ENCODE measurements around the gene SEPTIN11.

SEPTIN11 gene

DNA sequence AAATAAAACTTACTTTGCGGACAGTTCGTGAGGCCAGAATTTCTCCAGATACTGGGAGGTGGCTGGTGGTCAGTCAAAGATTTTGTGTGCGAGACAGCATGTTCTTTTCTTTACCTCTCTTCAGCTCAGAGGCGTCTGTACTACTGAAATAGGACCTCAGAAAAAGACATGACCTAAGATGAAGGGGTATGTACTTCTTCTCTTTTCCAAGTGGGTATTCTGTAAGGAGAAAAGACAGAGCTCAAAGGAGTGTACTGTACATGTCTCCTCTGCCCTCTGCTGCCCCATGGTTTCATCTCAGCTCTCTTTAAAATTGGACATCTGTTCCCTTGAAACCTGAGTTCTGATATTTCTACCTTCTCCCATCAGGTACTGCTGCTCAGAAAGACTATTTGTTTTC, 38.1 kb downstream of the SEPTIN11 start:
- no peaks in the 10 kb centered on the region for H3K9me3 ChIP-seq (ENCODE audit: control insufficient read depth, low read length)
- no peak overlapping the region for H3K27ac ChIP-seq
- H3K9ac ChIP-seq = no peak overlapping the region
- H3K4me1 ChIP-seq = peaks cover 2% of the 10 kb centered on the region
- no peaks in the 10 kb centered on the region for H3K27me3 ChIP-seq (ENCODE audit: control insufficient read depth, insufficient read depth, low read length)
- no peak overlapping the region for H2AFZ ChIP-seq
- H3K4me2 ChIP-seq (ENCODE audit: low read length) = no peak overlapping the region
- H3K4me3 ChIP-seq (ENCODE audit: low read depth, low read length) = no peak overlapping the region
- TF ChIP-seq, protein P1, sequence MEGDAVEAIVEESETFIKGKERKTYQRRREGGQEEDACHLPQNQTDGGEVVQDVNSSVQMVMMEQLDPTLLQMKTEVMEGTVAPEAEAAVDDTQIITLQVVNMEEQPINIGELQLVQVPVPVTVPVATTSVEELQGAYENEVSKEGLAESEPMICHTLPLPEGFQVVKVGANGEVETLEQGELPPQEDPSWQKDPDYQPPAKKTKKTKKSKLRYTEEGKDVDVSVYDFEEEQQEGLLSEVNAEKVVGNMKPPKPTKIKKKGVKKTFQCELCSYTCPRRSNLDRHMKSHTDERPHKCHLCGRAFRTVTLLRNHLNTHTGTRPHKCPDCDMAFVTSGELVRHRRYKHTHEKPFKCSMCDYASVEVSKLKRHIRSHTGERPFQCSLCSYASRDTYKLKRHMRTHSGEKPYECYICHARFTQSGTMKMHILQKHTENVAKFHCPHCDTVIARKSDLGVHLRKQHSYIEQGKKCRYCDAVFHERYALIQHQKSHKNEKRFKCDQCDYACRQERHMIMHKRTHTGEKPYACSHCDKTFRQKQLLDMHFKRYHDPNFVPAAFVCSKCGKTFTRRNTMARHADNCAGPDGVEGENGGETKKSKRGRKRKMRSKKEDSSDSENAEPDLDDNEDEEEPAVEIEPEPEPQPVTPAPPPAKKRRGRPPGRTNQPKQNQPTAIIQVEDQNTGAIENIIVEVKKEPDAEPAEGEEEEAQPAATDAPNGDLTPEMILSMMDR (IDR thresholded peaks at IDR 0.05) = no peak
- peaks cover 5% of the 10 kb centered on the region for H3K79me2 ChIP-seq
- no peaks in the 10 kb centered on the region for H3K36me3 ChIP-seq (ENCODE audit: control insufficient read depth, insufficient read depth, low read length)

- H3K79me2 ChIP-seq = peaks cover 5% of the 10 kb centered on the region
- H2AFZ ChIP-seq = no peak overlapping the region
- H3K4me1 ChIP-seq = peaks cover 2% of the 10 kb centered on the region
- H3K4me2 ChIP-seq (ENCODE audit: low read length) = peak overlapping the region; percentile 32
- H3K4me3 ChIP-seq (ENCODE audit: low read depth, low read length) = no peak overlapping the region
- no peaks in the 10 kb centered on the region for H3K27me3 ChIP-seq (ENCODE audit: control insufficient read depth, insufficient read depth, low read length)
- no peaks in the 10 kb centered on the region for H3K36me3 ChIP-seq (ENCODE audit: control insufficient read depth, insufficient read depth, low read length)
- H3K27ac ChIP-seq = no peak overlapping the region
- TF ChIP-seq, protein P1 (IDR thresholded peaks at IDR 0.05) = no peak
- H3K9ac ChIP-seq = no peak overlapping the region
- H3K9me3 ChIP-seq (ENCODE audit: control insufficient read depth, low read length) = no peaks in the 10 kb centered on the region
Observed at GRCh38 chr4:76989391-76990061, 40.0 kb downstream of the SEPTIN11 start.

- Histone ChIP-seq H3K27ac (no peak overlapping the region), H3K4me3 (ENCODE audit: low read depth, low read length) (no peak overlapping the region), H3K9me3 (ENCODE audit: control insufficient read depth, low read length) (no peaks in the 10 kb centered on the region), H2AFZ (no peak overlapping the region), H3K4me1 (peaks cover 2% of the 10 kb centered on the region), H3K9ac (no peak overlapping the region), H3K36me3 (ENCODE audit: control insufficient read depth, insufficient read depth, low read length) (no peaks in the 10 kb centered on the region), H3K27me3 (ENCODE audit: control insufficient read depth, insufficient read depth, low read length) (no peaks in the 10 kb centered on the region), H3K4me2 (ENCODE audit: low read length) (no peak overlapping the region), H3K79me2 (peaks cover 4% of the 10 kb centered on the region)
- TF ChIP-seq, protein P1 (IDR thresholded peaks at IDR 0.05) = no peak
Observed at GRCh38 chr4:76990288-76991080, 40.9 kb downstream of the SEPTIN11 start.

DNA sequence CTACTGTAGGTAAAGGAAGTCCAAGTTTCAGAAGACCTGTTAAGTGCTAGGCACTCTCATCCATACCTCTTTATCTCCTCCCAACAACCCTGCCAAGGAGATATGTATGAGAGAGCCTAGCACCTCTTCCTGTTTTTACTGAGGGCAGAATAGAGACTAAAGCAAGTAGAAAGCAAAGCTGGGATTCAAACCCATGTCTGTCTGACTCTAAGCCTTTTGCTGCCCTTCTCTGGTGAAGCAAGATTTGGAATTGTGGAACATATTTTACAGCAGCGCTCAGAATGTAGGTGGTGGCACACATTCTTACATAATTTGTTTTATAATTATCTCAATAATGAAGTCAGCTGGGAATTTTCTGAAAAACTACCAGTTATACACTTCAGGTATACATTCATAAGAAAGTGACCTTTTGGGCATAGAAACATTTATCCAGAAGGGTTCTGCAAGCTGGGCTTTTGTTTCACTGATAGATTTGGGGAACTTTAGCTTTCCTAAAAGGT, 41.7 kb downstream of the SEPTIN11 start:
- no peak overlapping the region for H3K4me2 ChIP-seq (ENCODE audit: low read length)
- peaks cover 2% of the 10 kb centered on the region for H3K4me1 ChIP-seq
- H2AFZ ChIP-seq = no peak overlapping the region
- no peaks in the 10 kb centered on the region for H3K9me3 ChIP-seq (ENCODE audit: control insufficient read depth, low read length)
- no peak overlapping the region for H3K9ac ChIP-seq
- no peak overlapping the region for H3K4me3 ChIP-seq (ENCODE audit: low read depth, low read length)
- no peaks in the 10 kb centered on the region for H3K27me3 ChIP-seq (ENCODE audit: control insufficient read depth, insufficient read depth, low read length)
- H3K79me2 ChIP-seq = peaks cover under 1% of the 10 kb centered on the region
- H3K27ac ChIP-seq = no peak overlapping the region
- no peaks in the 10 kb centered on the region for H3K36me3 ChIP-seq (ENCODE audit: control insufficient read depth, insufficient read depth, low read length)
- TF ChIP-seq, protein P1 (IDR thresholded peaks at IDR 0.05) = no peak
